Thymus (tissue), 11 donors: ENCODE measurements around the gene EFCAB12. TPM values are rescaled to one million over a fixed set of nuclear protein-coding genes. Genes with fewer than 3 reads are reported as not detected.

Experiments
- DNase-seq, 9 donors: peaks; one replicate each; pipeline ENCODE4 v3.0.0-alpha.2; 2013; ENCODE audit warnings: low spot score in 9 of 9, low read depth in 6 of 9, missing footprints in 1 of 9
- H3K27ac ChIP-seq, 2 donors: one replicate each; pipeline ENCODE4 v1.5.1; 2013; ENCODE audit warnings: control low read depth in 1 of 2, low read depth in 1 of 2, low read length in 1 of 2, mild to moderate bottlenecking in 1 of 2, moderate library complexity in 1 of 2
- H3K27me3 ChIP-seq, 2 donors: one replicate each; pipeline ENCODE4 v1.5.1; 2013; ENCODE audit warnings: low read length in 1 of 2; ENCODE audit not compliant: control insufficient read depth in 2 of 2, insufficient read depth in 1 of 2
- H3K36me3 ChIP-seq, 2 donors: one replicate each; pipeline ENCODE4 v1.5.1; 2013; ENCODE audit warnings: low read length in 1 of 2, mild to moderate bottlenecking in 1 of 2, moderate library complexity in 1 of 2; ENCODE audit not compliant: control insufficient read depth in 2 of 2, insufficient read depth in 2 of 2
- H3K4me1 ChIP-seq, 2 donors: one replicate each; pipeline ENCODE4 v1.5.1; 2013; ENCODE audit warnings: low read length in 2 of 2; ENCODE audit not compliant: control insufficient read depth in 2 of 2, insufficient read depth in 2 of 2
- H3K4me3 ChIP-seq, 2 donors: one replicate each; pipeline ENCODE4 v1.5.1; 2013; ENCODE audit warnings: low read length in 2 of 2, control low read depth in 1 of 2, mild to moderate bottlenecking in 1 of 2
- H3K9me3 ChIP-seq, 2 donors: one replicate each; pipeline ENCODE4 v1.5.1; 2013; ENCODE audit warnings: low read length in 1 of 2, mild to moderate bottlenecking in 1 of 2; ENCODE audit not compliant: control insufficient read depth in 2 of 2, insufficient read depth in 1 of 2
- WGBS: extraction: QIAGEN DNeasy Blood & Tissue Kit; methylation state at CpG from one replicate; pipeline ENCODE4 v1.1.7; 2013; 5-methylcytosine and 5-hydroxymethylcytosine counted together
- polyA plus RNA-seq: library from polyadenylated mRNA; stranded (reverse); fragments of 200-250 nt; gene quantifications from one replicate; pipeline ENCODE4 v1.2.3, GENCODE V29; 2013
- total RNA-seq: library from RNA; stranded (reverse); fragments of 120-200 nt; gene quantifications from one replicate; pipeline ENCODE4 v1.2.4, GENCODE V29; 2013
- donor health status: healthy.

Gene EFCAB12
- total and polyA plus RNA-seq, 2 donors = 0.05 to 0.37 TPM

- under 1% methylated on average over 75 of the region's 75 CpGs for WGBS
- H3K4me1 ChIP-seq = peaks cover 13 to 29% of the 10 kb centered on the region in 2 donors
- peak; percentile 96 to 100 (median 99) for DNase-seq
- H3K27me3 ChIP-seq = no peaks in the 10 kb centered on the region
- H3K36me3 ChIP-seq = peaks cover 0 to 29% of the 10 kb centered on the region in 2 donors
- no peaks in the 10 kb centered on the region for H3K9me3 ChIP-seq
- H3K4me3 ChIP-seq = peak within 1 kb of the TSS; percentile 92 to 97
- H3K27ac ChIP-seq = peak within 1 kb of the TSS; percentile 98 to 99
Measured at GRCh38 chr3:129439817-129440617, 11.6 kb upstream of the EFCAB12 start, which contains the start of the genes IFT122 and MBD4. IFT122 (plus strand) TSS chr3:129440224; CDS start chr3:129440331, 107 bp downstream. MBD4 (minus strand) TSS chr3:129439948; CDS start chr3:129439833, 115 bp downstream.

- peak; percentile 24 to 82 (median 62) for DNase-seq
- Histone ChIP-seq H3K4me1 (peaks cover 13 to 29% of the 10 kb centered on the region in 2 donors), H3K27me3 (no peaks in the 10 kb centered on the region), H3K27ac (peak overlapping the region; percentile 98 to 99), H3K4me3 (peak overlapping the region; percentile 92 to 97), H3K36me3 (peaks cover 0 to 32% of the 10 kb centered on the region in 2 donors), H3K9me3 (no peaks in the 10 kb centered on the region)
- under 1% methylated on average over 17 of the region's 17 CpGs for WGBS
Measured at GRCh38 chr3:129439226-129439816, 10.9 kb upstream of the EFCAB12 start.

GRCh38 chr3:129435367-129435766, 6.9 kb upstream of the EFCAB12 start:
- Histone ChIP-seq H3K9me3 (no peaks in the 10 kb centered on the region), H3K4me1 (peaks cover 7% of the 10 kb centered on the region in 2 donors), H3K36me3 (peaks cover 23 to 71% of the 10 kb centered on the region in 2 donors), H3K27me3 (no peaks in the 10 kb centered on the region), H3K27ac (no peak overlapping the region), H3K4me3 (no peak overlapping the region)
- DNase-seq = no peak
- 99% methylated on average over 1 of the region's 1 CpG for WGBS

DNA sequence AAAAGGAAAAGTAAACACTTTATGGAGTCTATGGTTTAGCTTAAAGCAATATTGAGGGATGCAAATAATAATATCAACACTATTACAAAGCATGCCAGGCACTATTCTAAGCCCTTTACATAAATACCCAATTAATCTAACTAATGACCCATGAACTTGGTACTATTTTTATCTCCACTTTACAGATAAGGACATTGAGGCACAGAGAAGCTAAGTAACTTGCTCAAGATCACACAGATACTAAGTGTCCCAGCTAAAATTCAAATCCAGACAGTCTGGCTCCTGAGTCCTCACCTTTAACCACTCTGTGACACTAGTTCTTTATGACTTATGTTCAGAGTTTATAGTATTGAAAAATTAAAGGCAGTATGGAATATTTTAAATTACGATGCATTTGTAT, 5.7 kb upstream of the EFCAB12 start:
- no peaks in the 10 kb centered on the region for H3K9me3 ChIP-seq
- no peaks in the 10 kb centered on the region for H3K27me3 ChIP-seq
- no peak for DNase-seq
- peaks cover 7 to 13% of the 10 kb centered on the region in 2 donors for H3K4me1 ChIP-seq
- no peak overlapping the region for H3K4me3 ChIP-seq
- H3K36me3 ChIP-seq = peaks cover 27 to 78% of the 10 kb centered on the region in 2 donors
- no peak overlapping the region for H3K27ac ChIP-seq
- WGBS = 99% methylated on average over 1 of the region's 1 CpG

GRCh38 chr3:129433565-129433964, 5.1 kb upstream of the EFCAB12 start:
- peaks cover 9 to 16% of the 10 kb centered on the region in 2 donors for H3K4me1 ChIP-seq
- no peak overlapping the region for H3K27ac ChIP-seq
- H3K9me3 ChIP-seq = no peaks in the 10 kb centered on the region
- no peaks in the 10 kb centered on the region for H3K27me3 ChIP-seq
- peaks cover 27 to 78% of the 10 kb centered on the region in 2 donors for H3K36me3 ChIP-seq
- 98% methylated on average over 5 of the region's 5 CpGs for WGBS
- no peak for DNase-seq
- H3K4me3 ChIP-seq = no peak overlapping the region

- Histone ChIP-seq H3K4me3 (no peak overlapping the region), H3K27me3 (peaks cover 0 to 5% of the 10 kb centered on the region in 2 donors), H3K4me1 (peaks cover 13 to 23% of the 10 kb centered on the region in 2 donors), H3K36me3 (peaks cover 27 to 73% of the 10 kb centered on the region in 2 donors), H3K27ac (no peak overlapping the region), H3K9me3 (no peaks in the 10 kb centered on the region)
- DNase-seq = no peak
Measured at GRCh38 chr3:129432671-129433070, 4.2 kb upstream of the EFCAB12 start.

GRCh38 chr3:129432036-129432435, 3.6 kb upstream of the EFCAB12 start:
- WGBS = 94% methylated on average over 7 of the region's 7 CpGs

GRCh38 chr3:129429602-129430001, 1.2 kb upstream of the EFCAB12 start:
- Histone ChIP-seq H3K27me3 (peaks cover 0 to 9% of the 10 kb centered on the region in 2 donors), H3K4me1 (peaks cover 16 to 33% of the 10 kb centered on the region in 2 donors), H3K27ac (peak overlapping the region in 1 of 2 donors; percentile 26), H3K9me3 (no peaks in the 10 kb centered on the region), H3K36me3 (peaks cover 27 to 46% of the 10 kb centered on the region in 2 donors), H3K4me3 (no peak overlapping the region)
- WGBS = 67% methylated on average over 4 of the region's 4 CpGs
- DNase-seq = no peak

More at GRCh38 chr3:129432036-129432435, 3.6 kb upstream of the EFCAB12 start:
- H3K4me1 ChIP-seq = peaks cover 13 to 25% of the 10 kb centered on the region in 2 donors
- H3K27ac ChIP-seq = no peak overlapping the region
- H3K36me3 ChIP-seq = peaks cover 27 to 67% of the 10 kb centered on the region in 2 donors
- H3K9me3 ChIP-seq = no peaks in the 10 kb centered on the region
- H3K4me3 ChIP-seq = no peak overlapping the region
- H3K27me3 ChIP-seq = peaks cover 0 to 9% of the 10 kb centered on the region in 2 donors
- no peak for DNase-seq

DNA sequence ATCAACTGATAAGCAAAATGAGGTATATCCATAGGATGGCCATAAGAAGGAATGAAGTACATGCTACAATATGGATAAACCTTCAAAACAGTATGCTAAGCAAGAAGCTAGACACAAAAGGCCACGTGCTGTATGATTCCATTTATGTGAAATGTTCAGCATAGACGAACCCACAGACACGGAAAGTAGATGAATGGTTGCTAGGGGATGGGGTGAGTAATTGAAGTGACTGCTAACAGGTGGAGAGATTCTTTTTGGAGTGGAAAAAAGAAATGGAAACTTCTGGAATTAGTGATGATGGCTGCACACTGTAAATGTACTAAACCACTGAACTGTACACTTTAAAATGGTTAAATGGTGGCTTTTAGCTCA, 630 bp upstream of the EFCAB12 start:
- Histone ChIP-seq H3K27ac (peak overlapping the region in 1 of 2 donors; percentile 26), H3K27me3 (peaks cover 0 to 9% of the 10 kb centered on the region in 2 donors), H3K4me3 (no peak overlapping the region), H3K9me3 (no peaks in the 10 kb centered on the region), H3K4me1 (peaks cover 16 to 36% of the 10 kb centered on the region in 2 donors), H3K36me3 (peaks cover 27 to 44% of the 10 kb centered on the region in 2 donors)
- WGBS = 93% methylated on average over 3 of the region's 3 CpGs
- no peak for DNase-seq
